Lower leg skin (tissue), 4 donors: ENCODE measurements around the gene BLOC1S5. TPM values are rescaled to one million over a fixed set of nuclear protein-coding genes. Genes with fewer than 3 reads are reported as not detected.

ENCODE experiments used
- DNase-seq, 2 donors: peaks; one replicate each; pipeline ENCODE4 v3.0.0-alpha.2; 2019; ENCODE audit warnings: low spot score in 2 of 2
- H3K4me3 ChIP-seq: fragments of 200-600 bp; sonication (generic); 2 replicates; pipeline ENCODE4 v1.5.1; 2017; ENCODE audit warnings: mild to moderate bottlenecking, low read depth; ENCODE audit not compliant: poor library complexity, severe bottlenecking
- CTCF ChIP-seq, 3 donors: fragments of 450-650 bp; IDR thresholded peaks; one replicate each; pipeline ENCODE4 v1.5.1; 2016; ENCODE audit warnings: antibody characterized with exemption in 3 of 3, mild to moderate bottlenecking in 3 of 3, moderate library complexity in 2 of 3
- POLR2A ChIP-seq, 2 donors: fragments of 450-650 bp; IDR thresholded peaks; one replicate each; pipeline ENCODE4 v1.6.1; 2016 to 2017; ENCODE audit warnings: antibody characterized with exemption in 2 of 2, mild to moderate bottlenecking in 1 of 2, moderate library complexity in 1 of 2
- WGBS, 2 donors: methylation state at CpG; one replicate each; pipeline ENCODE4 v1.1.5; 2018; 5-methylcytosine and 5-hydroxymethylcytosine counted together
- intact Hi-C: fragments of 100-400 bp; cut with DNase I; formaldehyde crosslinking; loops from one replicate; pipeline ENCODE4 v1.15.0; 2023; ENCODE audit warnings: low total_unique reads
- total RNA-seq, 4 donors: library from RNA; depleted of rRNA; stranded (reverse); fragments of >200 nt; gene quantifications; one replicate each; pipeline ENCODE4 v1.1.0, GENCODE V29; 2016

Gene BLOC1S5
- total RNA-seq, 4 donors from 2014 or later, result 7.5 to 11.6 (median 10.4) TPM

- intact Hi-C loops, result no loop called here
- TF ChIP-seq POLR2A (IDR thresholded peaks at IDR 0.05) (no peak), CTCF (IDR thresholded peaks at IDR 0.05) (no peak)
- no peak overlapping the region for H3K4me3 ChIP-seq
- no peak for DNase-seq
- WGBS, 2 donors, result 98% methylated on average over 3 of the region's 3 CpGs
These were observed 26.5 kb upstream of the BLOC1S5 start for GRCh38 chr6:8090650-8091049.

GRCh38 chr6:8088886-8089285 lies 24.7 kb upstream of the BLOC1S5 start:
- WGBS, 2 donors, result 93 to 98% methylated on average over 2 of the region's 2 CpGs
- no peak for DNase-seq
- no peak for TF ChIP-seq POLR2A (IDR thresholded peaks at IDR 0.05)
- intact Hi-C loops, result no loop called here
- H3K4me3 ChIP-seq, result no peak overlapping the region

- intact Hi-C loops, result no loop called here
- WGBS, 2 donors, result 90 to 96% methylated on average over 5 of the region's 5 CpGs
- H3K4me3 ChIP-seq, result no peak overlapping the region
- TF ChIP-seq POLR2A (IDR thresholded peaks at IDR 0.05) (no peak), CTCF (IDR thresholded peaks at IDR 0.05) (no peak)
- DNase-seq, result no peak
These were observed 23.9 kb upstream of the BLOC1S5 start for GRCh38 chr6:8087870-8088754.

GRCh38 chr6:8086755-8087306 lies 22.6 kb upstream of the BLOC1S5 start:
- no peak for TF ChIP-seq POLR2A (IDR thresholded peaks at IDR 0.05)
- TF ChIP-seq CTCF (IDR thresholded peaks at IDR 0.05), result no peak
- intact Hi-C loops, result no loop called here
- DNase-seq, result no peak
- no peak overlapping the region for H3K4me3 ChIP-seq
- WGBS, 2 donors, result 90 to 92% methylated on average over 9 of the region's 9 CpGs

- H3K4me3 ChIP-seq, result no peak overlapping the region
- WGBS, 2 donors, result 44 to 62% methylated on average over 2 of the region's 2 CpGs
- intact Hi-C loops, result no loop called here
- no peak for TF ChIP-seq CTCF (IDR thresholded peaks at IDR 0.05)
- TF ChIP-seq POLR2A (IDR thresholded peaks at IDR 0.05), result no peak
- DNase-seq, result no peak
These were observed 20.9 kb upstream of the BLOC1S5 start for GRCh38 chr6:8085053-8085511.

- intact Hi-C loops, result no loop called here
- TF ChIP-seq POLR2A (IDR thresholded peaks at IDR 0.05) (no peak), CTCF (IDR thresholded peaks at IDR 0.05) (no peak)
- DNase-seq, result no peak
- WGBS, 2 donors, result 91 to 95% methylated on average over 4 of the region's 4 CpGs
- no peak overlapping the region for H3K4me3 ChIP-seq
These were observed 20.4 kb upstream of the BLOC1S5 start for GRCh38 chr6:8084586-8084985.
